ENCODE data around the gene GATAD2A. TPM values are rescaled to one million over a fixed set of nuclear protein-coding genes. Genes with fewer than 3 reads are reported as not detected.

Gene GATAD2A
- 42.7 to 50.9 TPM (median 45.5 TPM) in 5 replicates for total RNA-seq (2022; extraction: Qiagen RNA extraction; ENCODE audit: low read depth)

GRCh38 chr19:19404879-19405860, at the start of gene GATAD2A:
GATAD2A (plus strand) TSS chr19:19405675; CDS start chr19:19465346, 59,671 bp downstream.

GRCh38 chr19:19514881-19515641, 109.6 kb downstream of the GATAD2A start, which contains the start of gene TSSK6:
TSSK6 (minus strand) TSS chr19:19515548; CDS start chr19:19515427, 121 bp downstream.

GRCh38 chr19:19515642-19516519, 110.4 kb downstream of the GATAD2A start, which contains the start of gene NDUFA13:
NDUFA13 (plus strand) TSS chr19:19516225; CDS start chr19:19516239, 14 bp downstream.

GRCh38 chr19:19528721-19529490, 123.4 kb downstream of the GATAD2A start, which contains the start of gene YJEFN3:
YJEFN3 (plus strand) TSS chr19:19528911; CDS start chr19:19528933, 22 bp downstream.

GRCh38 chr19:19538061-19538784, 132.7 kb downstream of the GATAD2A start, which contains the start of gene CILP2:
CILP2 (plus strand) TSS chr19:19538265; CDS start chr19:19538350, 85 bp downstream.

Other genes with a start within 250 kb of the GATAD2A start
- gene MEF2B, start 235.4 kb upstream of the GATAD2A start, total RNA-seq (2022; extraction: Qiagen RNA extraction; ENCODE audit: low read depth) = 0.42 to 1.6 TPM (median 0.53 TPM) in 5 replicates
- 7.4 to 12.9 TPM (median 11.7 TPM) in 5 replicates for gene BORCS8, start 213.5 kb upstream of the GATAD2A start, total RNA-seq (2022; extraction: Qiagen RNA extraction; ENCODE audit: low read depth)
- gene RFXANK, start 213.4 kb upstream of the GATAD2A start, total RNA-seq (2022; extraction: Qiagen RNA extraction; ENCODE audit: low read depth) = 35.4 to 49.4 TPM (median 47.3 TPM) in 5 replicates
- gene NR2C2AP, start 202.3 kb upstream of the GATAD2A start, total RNA-seq (2022; extraction: Qiagen RNA extraction; ENCODE audit: low read depth) = 29.9 to 35.3 TPM (median 34.0 TPM) in 5 replicates
- gene NCAN, start 193.7 kb upstream of the GATAD2A start, total RNA-seq (2022; extraction: Qiagen RNA extraction; ENCODE audit: low read depth) = 0.03 to 0.20 TPM (median 0.11 TPM) in 4 of 5 replicates, not detected in the other
- 0.34 to 0.79 TPM (median 0.66 TPM) in 4 of 5 replicates, not detected in the other for gene TM6SF2, start 132.4 kb upstream of the GATAD2A start, total RNA-seq (2022; extraction: Qiagen RNA extraction; ENCODE audit: low read depth)
- gene SUGP1, start 85.2 kb upstream of the GATAD2A start, total RNA-seq (2022; extraction: Qiagen RNA extraction; ENCODE audit: low read depth) = 22.6 to 28.5 TPM (median 24.3 TPM) in 5 replicates
- gene MAU2, start 84.8 kb upstream of the GATAD2A start, total RNA-seq (2022; extraction: Qiagen RNA extraction; ENCODE audit: low read depth) = 11.8 to 15.9 TPM (median 14.6 TPM) in 5 replicates
- gene TSSK6, start 109.9 kb downstream of the GATAD2A start, total RNA-seq (2022; extraction: Qiagen RNA extraction; ENCODE audit: low read depth) = 0.83 to 2.1 TPM (median 2.0 TPM) in 5 replicates
- gene NDUFA13, start 110.5 kb downstream of the GATAD2A start, total RNA-seq (2022; extraction: Qiagen RNA extraction; ENCODE audit: low read depth) = 143 to 178 TPM (median 155 TPM) in 5 replicates
- 2.2 to 4.9 TPM (median 3.6 TPM) in 5 replicates for gene YJEFN3, start 123.2 kb downstream of the GATAD2A start, total RNA-seq (2022; extraction: Qiagen RNA extraction; ENCODE audit: low read depth)
- gene CILP2, start 132.6 kb downstream of the GATAD2A start, total RNA-seq (2022; extraction: Qiagen RNA extraction; ENCODE audit: low read depth) = 0.10 to 0.49 TPM (median 0.26 TPM) in 5 replicates
- 1.3 to 1.6 TPM (median 1.4 TPM) in 5 replicates for gene PBX4, start 213.0 kb downstream of the GATAD2A start, total RNA-seq (2022; extraction: Qiagen RNA extraction; ENCODE audit: low read depth)
- gene LPAR2, start 222.5 kb downstream of the GATAD2A start, total RNA-seq (2022; extraction: Qiagen RNA extraction; ENCODE audit: low read depth) = 3.3 to 4.1 TPM (median 4.0 TPM) in 5 replicates
- 4.1 to 6.7 TPM (median 5.2 TPM) in 5 replicates for gene GMIP, start 238.0 kb downstream of the GATAD2A start, total RNA-seq (2022; extraction: Qiagen RNA extraction; ENCODE audit: low read depth)

Measured in A549 treated with CpdA at 1 μM for 4 hours (cell line).